K562 treated with DMSO at 1 percent for 12 hours (cell line): ENCODE measurements around the gene OR5A2. TPM values are rescaled to one million over a fixed set of nuclear protein-coding genes. Genes with fewer than 3 reads are reported as not detected.

ENCODE experiments used
- total RNA-seq: library from RNA; unstranded; fragments of 300-600 nt; gene quantifications from 2 replicates; pipeline ENCODE4 v1.2.3, GENCODE V29; 2022; ENCODE audit not compliant: insufficient read depth

Gene OR5A2, protein sequence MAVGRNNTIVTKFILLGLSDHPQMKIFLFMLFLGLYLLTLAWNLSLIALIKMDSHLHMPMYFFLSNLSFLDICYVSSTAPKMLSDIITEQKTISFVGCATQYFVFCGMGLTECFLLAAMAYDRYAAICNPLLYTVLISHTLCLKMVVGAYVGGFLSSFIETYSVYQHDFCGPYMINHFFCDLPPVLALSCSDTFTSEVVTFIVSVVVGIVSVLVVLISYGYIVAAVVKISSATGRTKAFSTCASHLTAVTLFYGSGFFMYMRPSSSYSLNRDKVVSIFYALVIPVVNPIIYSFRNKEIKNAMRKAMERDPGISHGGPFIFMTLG
- total RNA-seq: not detected in 2 replicates

DNA sequence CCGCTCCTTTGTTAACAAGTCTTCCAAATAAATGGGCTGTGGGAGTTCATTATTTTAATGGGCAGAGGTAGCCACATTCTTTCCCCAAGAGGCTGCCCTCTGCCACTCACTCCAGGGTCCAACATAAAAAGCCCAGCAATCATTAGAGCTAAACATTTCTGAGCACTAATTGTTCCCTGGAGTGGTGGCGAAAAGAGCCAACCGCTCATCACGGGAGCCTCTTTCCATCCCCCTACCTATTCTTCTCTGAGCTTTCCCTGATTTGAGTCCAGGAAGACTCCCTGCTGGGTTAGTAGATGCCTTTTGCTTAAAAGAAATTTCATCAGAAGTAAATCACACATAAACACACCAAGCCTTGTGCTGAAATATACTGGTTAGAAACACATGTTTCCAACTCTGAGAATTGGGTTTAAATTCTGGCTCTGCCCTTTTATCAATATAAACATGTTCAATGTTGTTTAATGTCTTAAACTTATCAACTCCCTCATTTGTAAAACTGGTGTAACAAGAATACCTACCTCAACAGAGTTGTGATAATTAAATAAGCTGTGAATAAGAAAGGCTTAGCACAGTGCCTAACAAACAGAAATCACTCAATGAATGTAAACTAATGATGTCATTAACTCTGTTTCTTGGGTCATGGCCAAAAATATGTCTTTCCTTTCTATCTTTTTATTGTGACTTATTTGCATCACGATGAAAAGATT is at the start of gene OR5A2:
Gene OR5A2, minus strand, starts transcription at position 53 of the 707 bp plus-strand sequence. CDS start 3,460 bp downstream, outside the sequence.

DNA sequence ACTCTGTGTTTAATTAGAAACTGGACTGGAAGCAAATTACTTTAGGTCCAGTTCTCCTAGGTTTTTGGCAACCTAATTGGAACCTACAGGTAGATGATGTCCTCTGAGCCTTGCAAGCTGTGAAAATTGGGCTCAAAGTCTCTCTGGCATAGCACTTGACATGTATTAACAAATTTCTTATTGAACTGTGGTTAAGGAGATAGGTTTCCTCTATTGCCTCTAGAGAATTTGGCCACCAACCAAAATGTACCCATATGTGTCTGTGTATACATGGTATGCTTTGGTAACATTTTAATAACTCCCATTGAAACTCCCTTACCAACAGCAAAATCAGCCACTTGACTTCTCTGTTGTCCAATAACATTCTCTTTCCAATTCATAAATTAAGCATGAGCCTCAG is 46.8 kb upstream of the OR5A2 start, which contains the start of gene OR4D10:
Gene OR4D10, plus strand, starts transcription at position 301 of the 400 bp plus-strand sequence. CDS start 4,115 bp downstream, outside the sequence.

DNA sequence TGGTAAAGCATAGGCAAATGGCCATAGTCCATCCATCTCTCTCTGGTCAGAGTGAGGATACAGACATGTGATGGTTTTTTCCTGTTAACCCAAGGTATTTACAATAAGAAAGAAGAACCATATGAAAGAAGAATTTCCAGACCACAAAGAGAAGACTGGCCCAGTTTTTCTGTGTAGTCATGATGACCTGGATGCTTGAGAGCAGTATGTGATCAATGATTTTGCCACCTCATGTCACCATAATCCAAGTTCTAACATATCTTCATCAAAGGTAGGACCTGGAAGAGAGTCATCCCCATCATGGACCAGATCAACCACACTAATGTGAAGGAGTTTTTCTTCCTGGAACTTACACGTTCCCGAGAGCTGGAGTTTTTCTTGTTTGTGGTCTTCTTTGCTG is 30.4 kb upstream of the OR5A2 start, which contains the start of gene OR4D6:
Gene OR4D6, plus strand, starts transcription at position 301 of the 400 bp plus-strand sequence. Its CDS starts 0 bp downstream, at position 301.

DNA sequence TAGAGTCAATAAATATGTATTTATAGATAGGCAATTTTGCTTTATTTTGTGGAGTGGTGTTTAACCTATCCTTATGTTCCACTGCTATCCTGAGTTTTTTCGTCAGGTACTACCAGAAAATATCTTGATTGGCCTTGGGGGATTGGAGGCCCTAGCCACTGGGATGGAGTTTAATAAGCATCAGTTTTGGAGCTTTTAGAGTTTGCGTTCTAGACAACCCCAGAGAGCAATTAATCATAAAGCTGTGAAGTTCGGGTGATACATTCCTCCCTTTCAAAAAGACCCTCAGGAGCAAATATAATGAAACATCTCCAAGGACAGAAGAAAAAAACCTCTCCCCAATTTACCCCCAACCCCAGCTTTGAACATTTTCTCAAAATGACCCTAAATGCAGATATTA is 10.0 kb upstream of the OR5A2 start, which contains the start of gene OR5A1:
Gene OR5A1, plus strand, starts transcription at position 301 of the 400 bp plus-strand sequence. CDS start 6,700 bp downstream, outside the sequence.

Other genes with a start within 250 kb of the OR5A2 start
- gene MPEG1, start 213.5 kb downstream of the OR5A2 start, total RNA-seq: not detected in 2 replicates
- not detected in 2 replicates for gene OR5AN1, start 67.5 kb downstream of the OR5A2 start, total RNA-seq
- not detected in 2 replicates for gene OR5A1, start 10.1 kb upstream of the OR5A2 start, total RNA-seq
- not detected in 2 replicates for gene OR4D6, start 30.5 kb upstream of the OR5A2 start, total RNA-seq
- gene OR4D10, start 46.9 kb upstream of the OR5A2 start, total RNA-seq: not detected in 2 replicates
- not detected in 2 replicates for gene OR4D11, start 77.2 kb upstream of the OR5A2 start, total RNA-seq
- not detected in 2 replicates for gene OR4D9, start 85.1 kb upstream of the OR5A2 start, total RNA-seq
- 16.7 and 50.3 TPM in 2 replicates for gene OSBP, start 189.4 kb upstream of the OR5A2 start, total RNA-seq
- 9.2 and 40.2 TPM in 2 replicates for gene PATL1, start 242.6 kb upstream of the OR5A2 start, total RNA-seq